Measurements from ENCODE around the gene RXFP1.

The RXFP1 gene

DNA sequence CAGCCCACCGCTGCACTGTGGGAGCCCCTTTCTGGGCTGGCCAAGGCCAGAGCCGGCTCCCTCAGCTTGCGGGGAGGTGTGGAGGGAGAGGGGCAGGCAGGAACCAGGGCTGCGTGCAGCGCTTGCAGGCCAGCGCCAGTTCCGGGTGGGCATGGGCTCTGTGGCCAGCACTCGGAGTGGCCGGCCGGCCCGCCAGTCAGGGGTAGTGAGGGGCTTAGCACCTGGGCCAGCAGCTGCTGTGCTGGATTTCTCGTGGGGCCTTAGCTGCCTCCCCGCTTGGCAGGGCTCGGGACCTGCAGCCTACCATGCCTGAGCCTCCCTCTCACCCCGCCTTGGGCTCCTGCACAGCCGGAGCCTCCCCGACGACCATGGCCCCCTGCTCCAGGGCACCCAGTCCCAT lies 45.2 kb downstream of the RXFP1 start:
- H3K36me3 ChIP-seq (ENCODE audit: insufficient read depth, low read length) = no peaks in the 10 kb centered on the region
- no peak overlapping the region for H2AFZ ChIP-seq (ENCODE audit: low read depth, low read length)
- H3K9me3 ChIP-seq (ENCODE audit: low read length) = no peaks in the 10 kb centered on the region
- no peaks in the 10 kb centered on the region for H3K4me1 ChIP-seq (ENCODE audit: insufficient read depth, low read length)
- H3K4me3 ChIP-seq (ENCODE audit: low read length) = no peak overlapping the region
- no peaks in the 10 kb centered on the region for H3K27me3 ChIP-seq (ENCODE audit: insufficient read depth, low read length)

DNA sequence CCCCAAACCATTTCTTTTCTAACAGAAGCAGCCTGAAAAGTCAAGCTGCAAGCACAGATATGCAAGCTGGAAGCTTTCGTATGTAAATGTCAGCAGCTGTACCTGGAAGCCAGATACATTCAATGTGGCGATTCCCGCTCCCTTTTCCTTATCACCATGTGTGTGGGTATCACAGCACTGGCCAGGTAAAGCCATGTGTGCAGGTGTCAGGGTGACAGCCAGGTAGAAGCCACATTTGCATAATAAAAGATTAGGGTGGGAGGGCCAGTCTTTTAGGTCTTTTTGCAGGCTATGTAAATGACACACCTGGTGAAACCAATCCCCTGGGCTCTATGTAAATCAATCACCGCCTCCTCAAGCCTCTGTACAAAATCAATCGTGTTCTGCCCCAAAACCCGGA lies 50.1 kb downstream of the RXFP1 start:
- Histone ChIP-seq H2AFZ (ENCODE audit: low read depth, low read length) (no peak overlapping the region), H3K27me3 (ENCODE audit: insufficient read depth, low read length) (no peaks in the 10 kb centered on the region)

DNA sequence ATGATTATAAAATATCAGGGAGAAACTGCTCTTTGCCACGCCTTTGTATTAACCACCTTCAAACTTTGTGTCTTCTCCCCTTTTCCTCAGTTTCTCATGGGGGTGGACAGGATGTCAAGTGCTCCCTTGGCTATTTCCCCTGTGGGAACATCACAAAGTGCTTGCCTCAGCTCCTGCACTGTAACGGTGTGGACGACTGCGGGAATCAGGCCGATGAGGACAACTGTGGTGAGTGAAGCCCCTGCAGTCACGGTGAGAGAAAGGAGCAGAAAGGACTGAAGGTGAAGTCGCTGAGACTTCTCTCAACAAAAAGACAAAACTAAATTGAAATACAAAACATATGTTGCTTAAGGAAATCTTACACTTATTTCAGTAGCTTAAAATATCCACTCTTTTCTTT lies 50.9 kb downstream of the RXFP1 start:
- no peaks in the 10 kb centered on the region for H3K36me3 ChIP-seq (ENCODE audit: insufficient read depth, low read length)
- H3K9me3 ChIP-seq (ENCODE audit: low read length) = no peaks in the 10 kb centered on the region
- no peaks in the 10 kb centered on the region for H3K4me1 ChIP-seq (ENCODE audit: insufficient read depth, low read length)
- H3K27me3 ChIP-seq (ENCODE audit: insufficient read depth, low read length) = no peaks in the 10 kb centered on the region
- H2AFZ ChIP-seq (ENCODE audit: low read depth, low read length) = no peak overlapping the region
- no peak overlapping the region for H3K4me3 ChIP-seq (ENCODE audit: low read length)

More for the DNA sequence above, 50.1 kb downstream of the RXFP1 start:
- no peaks in the 10 kb centered on the region for H3K4me1 ChIP-seq (ENCODE audit: insufficient read depth, low read length)
- H3K9me3 ChIP-seq (ENCODE audit: low read length) = no peaks in the 10 kb centered on the region
- no peak overlapping the region for H3K4me3 ChIP-seq (ENCODE audit: low read length)
- no peaks in the 10 kb centered on the region for H3K36me3 ChIP-seq (ENCODE audit: insufficient read depth, low read length)

DNA sequence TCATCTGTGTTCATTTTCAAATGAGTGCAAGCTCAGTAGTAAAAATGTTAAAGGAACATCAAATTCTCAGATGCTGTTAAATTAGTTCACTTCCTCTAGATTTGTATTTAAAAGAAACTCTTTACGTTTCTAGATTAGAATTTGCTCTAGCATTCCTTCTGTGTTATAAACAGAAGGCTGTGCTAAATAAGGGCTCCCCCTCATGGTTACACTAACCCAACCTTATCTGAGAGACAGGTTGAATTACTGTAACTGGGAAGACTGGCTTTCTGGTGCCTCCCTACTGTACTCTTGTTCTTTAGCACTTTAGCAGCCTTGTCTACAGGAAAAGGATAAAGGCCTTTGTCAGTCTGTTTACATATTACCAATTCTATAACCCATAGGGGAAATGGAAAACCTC lies 56.8 kb downstream of the RXFP1 start:
- H3K27me3 ChIP-seq (ENCODE audit: insufficient read depth, low read length) = no peaks in the 10 kb centered on the region
- H2AFZ ChIP-seq (ENCODE audit: low read depth, low read length) = no peak overlapping the region
- H3K4me3 ChIP-seq (ENCODE audit: low read length) = no peak overlapping the region
- H3K36me3 ChIP-seq (ENCODE audit: insufficient read depth, low read length) = no peaks in the 10 kb centered on the region
- no peaks in the 10 kb centered on the region for H3K9me3 ChIP-seq (ENCODE audit: low read length)
- no peaks in the 10 kb centered on the region for H3K4me1 ChIP-seq (ENCODE audit: insufficient read depth, low read length)

DNA sequence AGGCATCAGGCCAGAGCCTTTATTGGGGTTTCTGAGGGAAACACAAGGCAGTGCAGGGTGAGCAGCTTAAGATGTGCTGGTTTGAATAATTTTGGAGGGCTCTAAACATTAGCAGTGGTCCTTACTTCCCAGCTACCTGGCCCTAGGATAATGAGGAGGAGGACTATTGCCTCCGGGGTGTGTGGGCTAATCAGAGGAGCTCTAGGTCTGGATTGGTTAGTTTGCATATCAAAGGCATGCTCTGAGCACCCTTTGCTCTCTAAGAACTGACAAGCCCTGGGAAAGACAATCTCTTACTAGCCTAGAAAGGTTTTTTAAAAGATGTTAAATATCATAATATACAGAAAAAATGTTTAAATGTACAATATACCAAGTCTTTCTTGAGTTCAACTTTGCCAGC lies 58.4 kb downstream of the RXFP1 start:
- no peaks in the 10 kb centered on the region for H3K36me3 ChIP-seq (ENCODE audit: insufficient read depth, low read length)
- no peak overlapping the region for H2AFZ ChIP-seq (ENCODE audit: low read depth, low read length)
- H3K27me3 ChIP-seq (ENCODE audit: insufficient read depth, low read length) = no peaks in the 10 kb centered on the region
- H3K4me3 ChIP-seq (ENCODE audit: low read length) = no peak overlapping the region
- H3K4me1 ChIP-seq (ENCODE audit: insufficient read depth, low read length) = no peaks in the 10 kb centered on the region
- H3K9me3 ChIP-seq (ENCODE audit: low read length) = no peaks in the 10 kb centered on the region

DNA sequence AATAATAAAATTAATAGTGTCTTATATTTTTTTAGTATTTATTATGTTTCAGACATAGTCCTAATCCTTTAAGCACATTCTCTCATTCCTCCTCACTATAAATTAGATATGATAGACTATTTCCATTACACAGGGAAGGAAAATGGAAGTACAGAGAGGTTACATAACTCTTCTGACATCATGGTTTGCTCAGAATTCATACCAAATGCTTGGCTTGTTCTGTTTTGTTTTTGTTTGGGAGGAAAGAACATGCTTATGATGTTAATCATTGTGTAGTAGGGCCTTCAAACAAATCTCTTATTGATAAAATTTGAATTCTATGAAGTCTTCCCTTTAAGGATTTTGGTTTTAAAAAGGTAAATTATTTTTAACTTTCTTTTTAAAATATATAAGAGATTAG lies 59.5 kb downstream of the RXFP1 start:
- Histone ChIP-seq H2AFZ (ENCODE audit: low read depth, low read length) (no peak overlapping the region), H3K4me1 (ENCODE audit: insufficient read depth, low read length) (no peaks in the 10 kb centered on the region), H3K27me3 (ENCODE audit: insufficient read depth, low read length) (no peaks in the 10 kb centered on the region), H3K9me3 (ENCODE audit: low read length) (no peaks in the 10 kb centered on the region), H3K36me3 (ENCODE audit: insufficient read depth, low read length) (no peaks in the 10 kb centered on the region), H3K4me3 (ENCODE audit: low read length) (no peak overlapping the region)

DNA sequence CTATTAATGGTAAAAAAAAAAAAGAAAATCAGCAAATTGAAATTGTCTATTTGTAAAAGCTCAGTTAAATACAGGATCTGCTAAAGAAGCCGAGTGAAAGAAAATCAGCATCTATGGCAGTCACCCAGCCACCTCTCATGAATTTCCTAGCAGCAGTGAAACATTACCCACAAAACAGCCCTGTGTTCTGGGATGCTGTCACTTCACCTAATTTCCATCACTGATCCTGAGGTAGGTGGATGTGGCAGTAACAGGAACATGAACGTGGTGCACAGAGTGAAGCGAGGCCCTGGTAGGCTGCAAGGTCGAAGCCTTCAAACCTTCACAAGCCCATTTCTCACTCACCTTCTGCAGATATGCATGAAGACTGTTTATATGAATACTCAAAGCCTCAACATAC lies 65.2 kb downstream of the RXFP1 start:
- H3K4me3 ChIP-seq (ENCODE audit: low read length) = no peak overlapping the region
- H3K27me3 ChIP-seq (ENCODE audit: insufficient read depth, low read length) = no peaks in the 10 kb centered on the region
- H3K9me3 ChIP-seq (ENCODE audit: low read length) = no peaks in the 10 kb centered on the region
- no peaks in the 10 kb centered on the region for H3K4me1 ChIP-seq (ENCODE audit: insufficient read depth, low read length)
- no peaks in the 10 kb centered on the region for H3K36me3 ChIP-seq (ENCODE audit: insufficient read depth, low read length)
- H2AFZ ChIP-seq (ENCODE audit: low read depth, low read length) = no peak overlapping the region

DNA sequence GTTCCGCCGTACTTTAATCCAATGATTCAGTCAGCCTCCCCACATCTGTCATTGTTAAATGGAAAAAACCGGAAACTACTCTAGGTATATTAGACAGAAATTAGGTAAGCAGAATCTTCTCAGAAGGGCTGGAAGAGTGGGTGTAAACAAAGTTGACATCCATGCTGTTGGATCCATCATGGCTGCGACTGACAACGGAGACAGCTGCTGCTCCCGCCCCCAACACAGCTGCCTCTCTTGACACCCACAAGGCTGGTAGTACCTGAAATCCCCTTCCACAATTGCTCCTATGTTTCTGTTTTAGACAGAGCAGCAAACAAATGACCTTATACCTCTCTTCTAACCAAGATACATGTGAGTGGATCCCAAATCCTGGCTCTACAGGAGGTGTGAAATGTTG lies 66.6 kb downstream of the RXFP1 start:
- Histone ChIP-seq H3K27me3 (ENCODE audit: insufficient read depth, low read length) (no peaks in the 10 kb centered on the region), H3K9me3 (ENCODE audit: low read length) (no peaks in the 10 kb centered on the region), H3K4me1 (ENCODE audit: insufficient read depth, low read length) (no peaks in the 10 kb centered on the region), H2AFZ (ENCODE audit: low read depth, low read length) (no peak overlapping the region), H3K4me3 (ENCODE audit: low read length) (no peak overlapping the region), H3K36me3 (ENCODE audit: insufficient read depth, low read length) (no peaks in the 10 kb centered on the region)

DNA sequence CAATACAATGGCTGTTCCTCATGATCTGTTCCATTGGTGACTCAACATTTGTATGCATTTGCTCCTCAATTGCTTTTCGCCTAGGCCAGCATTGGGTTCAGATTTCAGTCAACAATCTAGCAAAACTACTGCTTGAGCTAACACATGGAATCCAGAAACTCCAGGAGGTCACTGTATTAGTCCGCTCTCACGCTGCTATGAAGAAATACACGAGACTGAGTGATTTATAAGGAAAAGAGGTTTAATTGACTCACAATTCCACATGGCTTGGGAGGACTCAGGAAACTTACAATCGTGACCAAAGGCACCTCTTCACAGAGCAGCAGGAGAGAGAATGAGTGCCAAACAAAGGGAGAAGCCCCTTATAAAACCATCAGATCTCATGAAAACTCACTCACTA lies 67.1 kb downstream of the RXFP1 start:
- no peaks in the 10 kb centered on the region for H3K4me1 ChIP-seq (ENCODE audit: insufficient read depth, low read length)
- no peak overlapping the region for H3K4me3 ChIP-seq (ENCODE audit: low read length)
- no peaks in the 10 kb centered on the region for H3K27me3 ChIP-seq (ENCODE audit: insufficient read depth, low read length)
- H3K9me3 ChIP-seq (ENCODE audit: low read length) = no peaks in the 10 kb centered on the region
- H2AFZ ChIP-seq (ENCODE audit: low read depth, low read length) = no peak overlapping the region
- H3K36me3 ChIP-seq (ENCODE audit: insufficient read depth, low read length) = no peaks in the 10 kb centered on the region

DNA sequence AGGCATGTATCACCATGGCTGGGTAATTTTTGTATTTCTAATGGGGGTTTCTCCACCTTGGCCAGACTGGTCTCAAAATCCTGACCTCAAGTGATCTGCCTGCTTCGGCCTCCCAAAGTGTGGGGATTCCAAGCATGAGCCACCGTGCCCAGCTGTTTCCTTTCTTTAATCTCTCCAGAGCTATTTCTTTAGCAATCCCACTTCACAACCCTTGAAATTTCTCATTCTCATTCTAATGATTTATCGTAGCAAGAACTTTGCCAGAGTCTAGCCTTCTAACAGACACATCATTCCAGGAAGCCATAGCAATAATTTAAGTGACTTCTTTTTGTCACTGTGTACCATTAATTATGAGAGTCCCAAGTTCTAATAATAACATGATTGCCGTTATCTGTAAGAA lies 68.6 kb downstream of the RXFP1 start:
- Histone ChIP-seq H3K9me3 (ENCODE audit: low read length) (no peaks in the 10 kb centered on the region), H3K4me3 (ENCODE audit: low read length) (no peak overlapping the region), H2AFZ (ENCODE audit: low read depth, low read length) (no peak overlapping the region), H3K4me1 (ENCODE audit: insufficient read depth, low read length) (no peaks in the 10 kb centered on the region), H3K36me3 (ENCODE audit: insufficient read depth, low read length) (no peaks in the 10 kb centered on the region), H3K27me3 (ENCODE audit: insufficient read depth, low read length) (no peaks in the 10 kb centered on the region)

DNA sequence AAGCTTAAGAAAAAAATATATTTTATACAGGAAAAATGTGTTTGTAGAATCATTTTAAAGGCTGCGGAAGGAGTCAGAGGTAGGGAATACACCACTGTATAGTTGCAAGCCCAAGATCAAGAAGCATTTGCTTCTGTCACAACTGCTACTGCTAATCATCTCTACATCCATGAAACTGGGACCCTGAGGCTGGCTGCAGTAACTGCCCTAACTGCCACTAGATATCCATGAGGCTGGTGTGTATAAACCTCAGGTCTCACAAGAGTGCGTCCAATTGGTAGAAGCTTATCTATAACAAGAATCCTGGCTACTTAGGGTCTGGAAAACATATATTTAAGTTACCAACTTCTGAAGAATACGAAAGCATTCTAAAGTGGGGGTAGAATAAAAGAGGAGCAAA lies 69.1 kb downstream of the RXFP1 start:
- Histone ChIP-seq H2AFZ (ENCODE audit: low read depth, low read length) (no peak overlapping the region), H3K4me1 (ENCODE audit: insufficient read depth, low read length) (no peaks in the 10 kb centered on the region), H3K9me3 (ENCODE audit: low read length) (no peaks in the 10 kb centered on the region), H3K27me3 (ENCODE audit: insufficient read depth, low read length) (no peaks in the 10 kb centered on the region), H3K4me3 (ENCODE audit: low read length) (no peak overlapping the region), H3K36me3 (ENCODE audit: insufficient read depth, low read length) (no peaks in the 10 kb centered on the region)

DNA sequence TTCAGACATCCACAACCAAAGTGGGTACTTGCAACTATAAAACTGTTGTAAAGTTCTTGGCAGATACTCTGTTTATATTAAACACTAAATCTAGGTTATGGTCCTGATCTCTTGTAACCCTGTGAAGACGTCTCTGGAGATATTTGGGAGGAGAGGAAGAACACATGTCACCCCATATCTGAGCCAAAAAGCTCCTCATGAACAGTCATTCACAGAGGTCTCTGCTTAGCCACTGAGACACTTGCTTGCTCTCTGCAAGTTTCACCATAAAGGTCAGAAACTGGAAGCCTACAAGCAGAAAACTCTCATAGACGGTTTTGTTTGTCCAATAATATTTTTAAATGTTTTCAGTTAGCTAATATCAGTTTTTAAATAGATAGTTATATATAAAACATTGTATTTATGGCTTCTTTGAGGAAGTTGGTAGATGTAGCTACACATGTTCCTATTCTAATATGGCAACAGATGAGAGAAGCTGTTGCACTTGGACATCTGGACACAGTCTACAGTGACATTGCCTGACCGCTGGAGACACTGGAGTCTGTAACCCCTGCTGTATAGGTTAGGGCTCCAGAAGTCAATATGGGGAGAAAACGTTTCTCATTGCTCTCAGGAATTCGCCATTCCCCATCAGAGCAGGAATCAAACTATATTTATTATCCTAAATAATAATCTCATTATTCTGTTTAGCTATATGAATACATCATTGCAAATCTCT lies 76.4 kb downstream of the RXFP1 start:
- H3K36me3 ChIP-seq (ENCODE audit: insufficient read depth, low read length) = no peaks in the 10 kb centered on the region
- no peaks in the 10 kb centered on the region for H3K9me3 ChIP-seq (ENCODE audit: low read length)
- no peak overlapping the region for H2AFZ ChIP-seq (ENCODE audit: low read depth, low read length)
- H3K27me3 ChIP-seq (ENCODE audit: insufficient read depth, low read length) = no peaks in the 10 kb centered on the region
- no peak overlapping the region for H3K4me3 ChIP-seq (ENCODE audit: low read length)
- H3K4me1 ChIP-seq (ENCODE audit: insufficient read depth, low read length) = no peaks in the 10 kb centered on the region

DNA sequence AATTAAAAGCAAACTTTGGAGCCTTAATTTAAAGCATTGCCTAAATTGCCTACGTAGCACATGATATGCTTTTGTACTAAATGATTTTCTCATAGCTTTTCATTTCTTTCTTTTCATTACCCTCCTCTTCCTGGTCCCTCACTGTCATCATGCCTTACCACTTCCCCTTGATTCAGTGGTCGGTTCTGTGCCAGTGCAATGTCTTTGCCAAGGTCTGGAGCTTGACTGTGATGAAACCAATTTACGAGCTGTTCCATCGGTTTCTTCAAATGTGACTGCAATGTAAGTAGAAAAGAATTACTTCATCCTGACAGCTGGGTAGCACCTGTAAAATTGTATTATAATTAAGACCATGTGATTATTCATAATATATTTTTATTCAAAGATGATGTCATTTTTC lies 77.5 kb downstream of the RXFP1 start:
- Histone ChIP-seq H3K27me3 (ENCODE audit: insufficient read depth, low read length) (no peaks in the 10 kb centered on the region), H3K9me3 (ENCODE audit: low read length) (no peaks in the 10 kb centered on the region), H3K4me3 (ENCODE audit: low read length) (no peak overlapping the region), H3K4me1 (ENCODE audit: insufficient read depth, low read length) (no peaks in the 10 kb centered on the region), H2AFZ (ENCODE audit: low read depth, low read length) (no peak overlapping the region), H3K36me3 (ENCODE audit: insufficient read depth, low read length) (no peaks in the 10 kb centered on the region)

DNA sequence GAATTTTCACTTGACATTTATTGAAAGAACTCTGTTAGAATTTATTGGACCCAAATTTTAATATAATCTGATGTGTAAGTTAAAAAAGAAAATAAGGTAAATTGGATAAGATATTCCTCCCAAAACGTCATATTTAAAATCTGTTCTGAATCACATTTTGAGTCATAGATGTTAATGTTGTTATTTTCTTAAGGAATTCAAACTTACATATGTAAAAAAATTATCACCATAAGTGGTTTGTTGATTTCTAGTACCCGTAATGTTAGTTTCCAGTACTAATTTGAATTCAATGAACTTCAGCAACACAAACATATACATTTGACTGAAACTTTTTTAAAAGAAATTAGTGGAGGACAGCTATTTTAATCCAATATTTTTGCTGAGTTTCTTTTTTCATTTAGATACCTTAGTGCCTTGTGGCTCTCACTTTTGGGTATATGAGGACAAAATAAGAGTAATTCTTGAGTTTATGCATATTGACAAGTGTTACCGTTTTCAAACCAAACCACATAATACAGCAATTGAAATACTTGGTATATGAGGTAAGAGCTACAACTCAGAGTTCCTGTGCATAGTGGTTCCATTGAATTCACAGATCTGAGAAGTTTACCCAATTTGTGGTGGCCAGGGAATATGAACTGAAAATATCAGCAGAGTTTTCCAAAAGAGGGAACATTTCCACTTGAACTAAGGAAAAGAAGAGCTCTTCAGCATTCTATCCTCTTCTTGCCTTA lies 78.2 kb downstream of the RXFP1 start:
- Histone ChIP-seq H2AFZ (ENCODE audit: low read depth, low read length) (no peak overlapping the region), H3K36me3 (ENCODE audit: insufficient read depth, low read length) (no peaks in the 10 kb centered on the region), H3K4me1 (ENCODE audit: insufficient read depth, low read length) (no peaks in the 10 kb centered on the region), H3K9me3 (ENCODE audit: low read length) (no peaks in the 10 kb centered on the region), H3K4me3 (ENCODE audit: low read length) (no peak overlapping the region), H3K27me3 (ENCODE audit: insufficient read depth, low read length) (no peaks in the 10 kb centered on the region)
